GM12872 (cell line): Measurements from ENCODE around the gene TGFB3.

Experiments used
- CTCF ChIP-seq: IDR thresholded peaks from 3 replicates; pipeline ENCODE4 v1.5.1; 2011; ENCODE audit warnings: low read depth, mild to moderate bottlenecking, low read length, moderate library complexity; ENCODE audit not compliant: insufficient read depth

The TGFB3 gene

GRCh38 chr14:75969891-75970290 is 11.9 kb downstream of the TGFB3 start:
- TF ChIP-seq CTCF: no peak

- no peak for TF ChIP-seq CTCF
These were observed 12.7 kb downstream of the TGFB3 start for GRCh38 chr14:75969126-75969525.

- no peak for TF ChIP-seq CTCF
These were observed 13.3 kb downstream of the TGFB3 start for GRCh38 chr14:75968456-75968855.

- TF ChIP-seq CTCF: no peak
These were observed 13.9 kb downstream of the TGFB3 start for GRCh38 chr14:75967866-75968265.

GRCh38 chr14:75961662-75962061 is 20.1 kb downstream of the TGFB3 start:
- no peak for TF ChIP-seq CTCF

- TF ChIP-seq CTCF: no peak
These were observed 21.6 kb downstream of the TGFB3 start for GRCh38 chr14:75960231-75960630.

- TF ChIP-seq CTCF: no peak
These were observed 22.8 kb downstream of the TGFB3 start for GRCh38 chr14:75959031-75959430.

GRCh38 chr14:75952489-75952888 is 29.3 kb downstream of the TGFB3 start:
- TF ChIP-seq CTCF: no peak
